Fibroblast of skin of right biceps (primary cell): ENCODE measurements around the gene RPH3AL.
"Not testable (repeated sequence)": the region's sequence is repeated elsewhere in the genome, so short reads cannot be mapped to it uniquely, and the experiment has no call there.

Source experiments
- DNase-seq: peaks from one replicate; pipeline ENCODE4 v3.0.0-alpha.2; 2013

Gene RPH3AL

DNA sequence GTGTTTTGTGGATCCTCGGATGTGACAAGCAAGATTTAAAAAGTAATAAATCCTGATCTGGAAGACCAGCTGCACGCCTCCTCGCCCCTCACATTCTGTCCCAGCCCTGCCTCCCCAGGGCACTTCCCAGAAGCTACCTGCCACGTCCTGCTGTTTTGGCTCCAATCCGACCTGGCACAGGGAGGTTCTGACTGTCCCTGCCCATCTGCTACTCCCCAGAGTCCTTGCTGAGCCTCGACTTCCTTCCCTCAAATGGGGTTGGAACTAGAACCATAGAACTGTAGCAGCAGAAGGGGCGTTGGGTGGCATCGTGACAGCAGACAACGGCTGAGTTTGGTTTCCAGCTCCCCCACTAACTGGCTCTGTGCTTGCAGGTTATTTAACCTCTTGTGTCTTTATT, 71.7 kb downstream of the RPH3AL start:
- no peak for DNase-seq

DNA sequence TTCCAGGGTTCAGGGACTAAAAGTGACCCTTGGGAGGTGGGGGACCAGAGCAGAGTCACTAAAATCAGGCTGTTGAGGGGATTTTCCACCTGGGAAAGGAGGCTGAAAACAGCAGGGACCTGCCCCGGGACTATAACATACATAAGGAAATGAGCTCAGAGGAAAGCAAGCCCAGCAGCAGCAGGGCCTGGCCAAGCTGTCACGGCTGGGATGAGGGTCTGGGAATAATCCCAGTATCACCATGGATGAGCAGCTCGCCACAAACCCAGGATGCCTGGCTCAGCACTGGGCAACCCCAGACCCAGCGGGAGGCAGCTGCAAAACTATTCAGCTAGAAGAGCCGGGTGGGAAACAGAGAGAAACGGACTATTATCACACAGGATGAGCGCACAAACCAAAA, 72.4 kb downstream of the RPH3AL start:
- no peak for DNase-seq

DNA sequence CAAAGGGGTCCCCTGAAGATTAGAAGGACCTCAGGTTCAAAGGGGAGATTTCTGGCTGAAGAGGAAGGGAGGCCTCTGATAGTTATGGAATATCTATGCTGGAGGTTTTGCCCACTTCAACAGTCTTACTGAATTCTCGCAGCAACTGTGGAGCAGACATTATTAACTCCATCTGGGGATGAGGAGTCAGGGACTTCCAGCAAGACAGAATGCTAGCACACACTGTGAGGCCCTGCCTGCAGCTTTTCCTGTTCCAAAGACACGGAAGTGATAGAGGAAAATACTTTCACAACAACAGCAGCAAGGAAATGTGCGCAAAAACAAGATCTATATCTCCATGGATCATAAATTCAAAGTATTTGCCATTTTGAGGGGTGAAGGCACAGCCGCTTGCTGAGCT, 72.8 kb downstream of the RPH3AL start:
- DNase-seq = no peak

DNA sequence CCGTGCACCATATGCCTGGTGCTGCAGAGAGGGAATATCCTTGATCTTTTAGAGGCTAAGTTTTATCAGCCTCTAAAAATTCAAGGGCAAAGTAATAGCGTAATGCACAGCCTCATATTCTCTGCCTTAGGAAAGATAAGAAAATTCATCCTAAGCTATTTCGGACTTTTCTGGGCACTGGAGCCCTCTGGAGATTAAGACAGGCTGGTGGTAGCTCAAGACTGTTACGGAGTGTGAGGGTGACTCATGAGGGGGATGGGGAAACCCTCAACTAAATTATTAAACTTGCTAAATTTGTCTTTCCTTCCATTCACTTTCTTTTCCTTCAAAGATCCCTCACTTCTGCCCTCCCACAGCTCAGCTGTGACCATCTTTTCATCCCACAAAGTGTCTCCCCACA, 73.3 kb downstream of the RPH3AL start:
- no peak for DNase-seq

- no peak for DNase-seq
These were observed 73.9 kb downstream of the RPH3AL start for GRCh38 chr17:278676-279059.

GRCh38 chr17:278055-278675, 74.4 kb downstream of the RPH3AL start:
- no peak for DNase-seq

DNA sequence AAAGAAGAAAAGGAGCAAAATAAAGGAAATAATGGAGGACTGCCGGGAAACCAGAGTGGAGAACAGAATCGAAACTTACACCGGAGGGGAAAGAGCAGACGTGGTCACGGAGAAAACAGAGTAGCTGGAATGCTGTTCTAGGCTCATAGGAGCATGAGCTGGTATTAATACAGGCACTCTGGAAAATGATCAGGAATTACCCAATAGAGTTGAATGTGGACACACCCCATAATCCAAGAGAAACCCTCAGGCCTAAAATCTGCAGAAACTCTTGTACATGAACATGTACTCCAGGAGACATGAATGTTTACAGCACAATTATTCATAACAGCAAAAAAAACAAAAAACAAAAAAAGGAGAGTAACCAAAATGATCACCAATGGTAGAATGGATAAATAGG, 77.7 kb downstream of the RPH3AL start:
- no peak for DNase-seq

DNA sequence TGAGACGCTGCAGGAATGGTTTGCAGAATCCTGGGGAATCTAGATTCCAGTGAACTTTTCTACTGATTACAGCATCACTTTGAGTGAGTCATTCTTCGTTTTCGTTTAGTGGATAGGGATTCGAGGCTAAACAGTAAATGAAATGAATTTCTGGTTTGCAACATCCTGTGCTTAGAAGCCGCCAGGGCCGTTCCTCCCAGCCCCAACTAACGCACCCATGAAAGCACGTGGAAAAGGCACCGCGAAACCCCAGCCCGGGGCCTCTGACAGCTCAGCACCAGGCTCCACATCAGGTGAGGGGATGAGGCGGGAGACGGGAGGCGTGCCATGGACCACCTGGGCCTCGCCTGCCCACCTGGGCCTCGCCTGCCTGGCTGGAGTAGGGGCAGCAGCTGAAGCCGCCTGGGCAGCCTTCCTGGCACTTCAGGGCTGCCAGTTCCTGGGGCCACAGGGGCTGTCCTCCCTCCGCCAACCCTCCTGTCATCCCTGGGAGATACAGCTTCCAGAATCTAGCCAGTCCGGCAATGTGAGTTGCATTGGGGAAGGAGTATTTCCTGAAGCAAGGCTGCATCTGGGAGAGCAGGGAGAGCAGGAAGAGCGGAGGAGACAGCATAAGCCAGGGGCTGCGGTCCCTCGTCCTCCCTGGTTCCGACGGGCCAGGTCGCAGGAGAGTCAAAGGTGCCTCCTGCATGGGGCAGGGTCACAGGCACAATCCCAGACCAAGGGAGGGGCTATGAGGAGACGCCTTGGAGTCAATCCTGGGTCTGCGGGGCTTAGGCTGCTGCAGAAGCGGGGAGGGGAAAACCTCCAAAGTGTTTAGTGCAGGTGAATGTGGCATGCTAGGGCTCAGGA, 78.4 kb downstream of the RPH3AL start:
- no peak for DNase-seq

GRCh38 chr17:272856-273255, 79.8 kb downstream of the RPH3AL start:
- DNase-seq = not testable (repeated sequence)

DNA sequence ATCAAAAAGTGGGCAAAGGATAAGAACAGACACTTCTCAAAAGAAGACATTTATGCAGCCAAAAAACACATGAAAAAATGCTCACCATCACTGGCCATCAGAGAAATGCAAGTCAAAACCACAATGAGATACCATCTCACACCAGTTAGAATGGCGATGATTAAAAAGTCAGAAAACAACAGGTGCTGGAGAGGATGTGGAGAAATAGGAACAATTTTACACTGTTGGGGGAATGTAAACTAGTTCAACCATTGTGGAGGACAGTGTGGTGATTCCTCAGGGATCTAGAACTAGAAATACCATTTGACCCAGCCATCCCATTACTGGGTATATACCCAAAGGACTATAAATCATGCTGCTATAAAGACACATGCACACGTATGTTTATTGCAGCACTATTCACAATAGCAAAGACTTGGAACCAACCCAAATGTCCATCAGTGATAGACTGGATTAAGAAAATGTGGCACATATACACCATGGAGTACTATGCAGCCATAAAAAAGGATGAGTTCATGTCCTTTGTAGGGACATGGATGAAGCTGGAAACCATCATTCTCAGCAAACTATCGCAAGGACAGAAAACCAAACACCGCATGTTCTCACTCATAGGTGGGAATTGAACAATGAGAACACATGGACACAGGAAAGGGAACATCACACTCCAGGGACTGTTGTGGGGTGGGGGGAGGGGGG, 80.5 kb downstream of the RPH3AL start:
- DNase-seq = not testable (repeated sequence)

DNA sequence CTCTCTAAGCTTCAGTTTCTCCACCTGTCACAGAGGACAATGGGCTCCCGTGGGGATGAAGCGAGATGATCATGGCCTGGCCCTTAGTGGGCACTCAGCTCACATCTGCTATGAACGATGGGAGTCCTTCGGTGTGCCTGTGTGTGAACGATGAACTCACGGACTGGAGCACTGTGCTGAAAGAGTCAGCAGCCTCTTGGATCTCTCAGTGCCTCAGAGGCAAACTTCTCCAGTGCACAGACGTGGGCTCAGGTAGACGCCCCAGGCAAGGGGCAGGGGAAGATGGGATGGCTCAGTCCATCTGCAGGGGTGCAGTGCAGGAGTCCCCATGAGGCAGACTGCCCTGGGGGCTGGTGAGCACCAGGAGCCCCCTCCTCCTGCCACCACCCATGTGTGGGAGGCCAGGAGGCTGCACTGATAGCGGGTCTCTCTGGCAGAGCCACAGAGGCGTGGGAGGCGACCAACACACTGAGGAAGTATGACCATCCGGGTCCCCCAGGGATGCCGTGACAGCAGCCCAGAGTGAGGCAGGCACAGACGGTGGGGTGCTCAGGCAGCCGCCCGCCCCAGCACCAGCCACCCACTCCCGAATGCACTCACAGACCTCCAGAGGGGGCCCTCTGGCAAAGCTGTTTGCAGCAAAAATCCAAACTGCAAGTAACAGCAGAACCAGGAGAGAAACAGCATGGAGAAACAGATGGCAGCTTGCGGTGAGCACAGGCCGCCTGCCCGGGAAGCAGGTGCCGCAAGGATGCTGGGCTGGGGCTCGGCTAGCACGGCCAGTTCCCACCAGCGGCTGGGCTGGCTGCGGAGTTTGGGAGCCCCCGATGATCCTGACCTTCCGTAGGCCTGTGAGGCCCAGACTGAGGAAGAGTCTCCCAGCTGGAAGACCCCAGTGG, 82.7 kb downstream of the RPH3AL start:
- no peak for DNase-seq

DNA sequence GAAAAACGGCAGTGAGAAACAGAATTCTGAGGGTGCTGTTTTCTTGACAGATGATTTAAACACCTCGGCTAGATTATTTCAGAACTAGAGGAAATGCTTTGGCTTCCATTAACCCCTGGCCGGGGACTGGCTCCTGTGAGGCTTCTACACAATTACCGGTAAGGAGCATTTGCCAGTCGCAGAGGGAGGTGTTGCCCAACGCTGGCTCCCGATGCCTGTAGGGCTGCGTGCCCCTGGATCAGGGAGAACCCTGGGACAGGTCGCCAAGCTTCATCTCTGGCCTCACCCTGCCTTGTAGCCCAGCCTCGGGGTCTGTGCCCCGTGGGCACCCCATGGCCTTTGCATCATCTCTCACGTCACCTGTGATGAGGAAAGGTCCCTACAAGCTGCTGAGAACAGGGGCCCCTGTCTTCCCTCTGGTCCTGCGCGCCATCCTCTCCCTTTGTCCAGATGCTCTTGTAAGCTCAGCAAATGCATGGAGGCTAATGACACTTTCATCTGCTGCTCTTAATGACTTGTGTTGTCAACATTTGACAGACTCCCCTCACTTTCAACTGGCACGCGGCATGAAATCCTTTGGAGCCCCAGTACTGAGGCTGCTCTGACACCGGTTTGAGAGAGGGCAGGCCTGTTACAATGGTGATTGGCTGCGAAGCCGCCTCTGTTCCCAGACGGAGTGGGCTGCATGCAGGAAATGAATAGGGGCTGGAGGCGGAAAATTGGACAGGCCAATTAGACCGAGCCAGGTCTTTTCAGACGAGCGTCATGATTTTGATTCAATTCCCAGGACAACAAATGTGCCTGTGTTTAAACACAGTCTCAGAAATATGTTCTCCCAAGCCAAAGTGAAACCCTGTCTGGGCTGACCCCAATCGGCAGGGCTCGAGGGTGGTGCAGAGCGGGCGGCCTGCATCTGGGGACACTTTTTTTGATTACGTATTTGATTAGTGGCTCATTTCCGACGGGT, 85.6 kb downstream of the RPH3AL start:
- DNase-seq = no peak

- no peak for DNase-seq
These were observed 86.4 kb downstream of the RPH3AL start for GRCh38 chr17:266219-266618.

DNA sequence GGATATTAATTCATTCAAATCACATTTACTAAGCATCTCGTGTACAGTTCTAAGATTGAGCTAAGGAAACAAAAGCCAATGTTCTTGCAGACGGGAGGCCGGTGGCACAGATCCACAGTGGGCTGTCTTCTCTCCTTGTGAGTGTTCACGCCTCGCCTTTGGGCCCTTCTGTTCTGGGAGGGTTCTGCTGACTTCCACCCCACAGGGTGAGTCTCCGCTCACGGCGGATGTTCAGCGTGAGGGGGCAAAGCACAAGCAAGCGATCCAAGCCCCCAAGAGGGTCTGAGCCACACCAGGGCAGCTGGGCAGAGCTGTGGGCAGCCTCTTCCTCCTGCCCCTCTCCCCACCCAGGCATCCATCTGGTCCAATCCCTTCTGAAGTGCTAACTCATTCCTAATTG, 86.9 kb downstream of the RPH3AL start:
- DNase-seq = no peak

GRCh38 chr17:263773-264172, 88.8 kb downstream of the RPH3AL start:
- no peak for DNase-seq

GRCh38 chr17:263271-263670, 89.3 kb downstream of the RPH3AL start:
- DNase-seq = no peak

DNA sequence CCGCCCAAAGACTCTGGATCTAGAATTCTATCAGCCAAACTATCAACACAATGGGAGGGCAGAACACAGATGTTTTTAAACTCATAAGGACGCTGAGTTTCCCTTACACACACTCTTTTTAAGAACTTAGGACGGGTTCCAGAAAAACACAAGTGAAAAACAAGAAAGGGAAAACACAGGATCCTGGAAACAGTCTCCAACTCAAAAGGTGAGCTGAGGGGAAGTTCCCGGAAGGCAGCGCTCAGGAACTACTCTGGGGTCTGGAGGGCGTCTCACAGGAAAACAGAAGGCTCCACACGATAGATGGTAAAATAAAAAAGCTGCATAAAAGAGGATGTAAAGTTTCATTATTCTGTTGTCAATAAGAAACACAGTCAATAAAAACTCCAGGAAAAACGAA, 91.0 kb downstream of the RPH3AL start:
- DNase-seq = no peak

DNA sequence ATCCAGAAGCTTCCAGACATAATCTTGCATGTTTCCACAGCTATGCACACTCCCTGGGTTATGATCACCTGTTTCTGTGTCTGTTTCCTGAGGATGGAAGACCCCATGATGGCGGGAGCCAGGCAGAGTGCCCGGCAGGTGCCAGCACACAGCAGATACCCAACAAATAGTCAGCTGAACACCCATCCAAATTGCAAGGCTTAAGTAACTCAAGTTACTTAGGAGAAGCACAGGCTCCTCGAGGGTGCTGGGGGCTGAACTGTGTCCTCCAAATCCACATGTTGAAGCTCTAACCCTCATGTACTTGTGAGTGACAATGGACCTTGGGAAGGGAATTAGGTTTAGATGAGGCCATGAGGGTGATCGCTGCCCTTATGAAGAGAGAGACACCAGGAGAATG, 91.7 kb downstream of the RPH3AL start:
- no peak for DNase-seq

- no peak for DNase-seq
These were observed 92.4 kb downstream of the RPH3AL start for GRCh38 chr17:260031-260791.

GRCh38 chr17:259341-259976, 93.1 kb downstream of the RPH3AL start:
- no peak for DNase-seq
